DOHH2 (cell line): ENCODE measurements around the gene ACBD5.

Experiments used
- EZH2phosphoT487 ChIP-seq: fragments of 200-600 bp; sonication (generic); IDR thresholded peaks from 2 replicates; pipeline ENCODE4 v1.6.1; 2017; ENCODE audit warnings: borderline replicate concordance, mild to moderate bottlenecking, antibody characterized with exemption, low read length, moderate library complexity, mixed read lengths
- TF ChIP-seq, protein P1 (sequence below): fragments of 200-600 bp; sonication (generic); IDR thresholded peaks from one replicate; pipeline ENCODE4 v1.5.1; 2014; ENCODE audit warnings: antibody characterized with exemption, mild to moderate bottlenecking, low read depth, low read length; ENCODE audit not compliant: poor library complexity, severe bottlenecking

GRCh38 chr10:27253576-27253975 is 13.0 kb upstream of the ACBD5 start:
- TF ChIP-seq, protein P1, sequence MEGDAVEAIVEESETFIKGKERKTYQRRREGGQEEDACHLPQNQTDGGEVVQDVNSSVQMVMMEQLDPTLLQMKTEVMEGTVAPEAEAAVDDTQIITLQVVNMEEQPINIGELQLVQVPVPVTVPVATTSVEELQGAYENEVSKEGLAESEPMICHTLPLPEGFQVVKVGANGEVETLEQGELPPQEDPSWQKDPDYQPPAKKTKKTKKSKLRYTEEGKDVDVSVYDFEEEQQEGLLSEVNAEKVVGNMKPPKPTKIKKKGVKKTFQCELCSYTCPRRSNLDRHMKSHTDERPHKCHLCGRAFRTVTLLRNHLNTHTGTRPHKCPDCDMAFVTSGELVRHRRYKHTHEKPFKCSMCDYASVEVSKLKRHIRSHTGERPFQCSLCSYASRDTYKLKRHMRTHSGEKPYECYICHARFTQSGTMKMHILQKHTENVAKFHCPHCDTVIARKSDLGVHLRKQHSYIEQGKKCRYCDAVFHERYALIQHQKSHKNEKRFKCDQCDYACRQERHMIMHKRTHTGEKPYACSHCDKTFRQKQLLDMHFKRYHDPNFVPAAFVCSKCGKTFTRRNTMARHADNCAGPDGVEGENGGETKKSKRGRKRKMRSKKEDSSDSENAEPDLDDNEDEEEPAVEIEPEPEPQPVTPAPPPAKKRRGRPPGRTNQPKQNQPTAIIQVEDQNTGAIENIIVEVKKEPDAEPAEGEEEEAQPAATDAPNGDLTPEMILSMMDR = no peak
- TF ChIP-seq EZH2phosphoT487 = no peak
